HCT116 (cell line): ENCODE data around the gene CTSZ.

ENCODE experiments used
- CTCF ChIP-seq, 3 experiments: fragments of 200-600 bp in 1 of 3; sonication (generic) in 1 of 3; IDR thresholded peaks in 2 of 3; conservative IDR thresholded peaks in 1 of 3; 2 replicates each; pipeline ENCODE4 v1.5.1; 2012 to 2017; ENCODE audit warnings: low read depth in 2 of 3, low read length in 2 of 3, antibody characterized with exemption in 1 of 3, borderline replicate concordance in 1 of 3, control low read depth in 1 of 3, mild to moderate bottlenecking in 1 of 3, mixed read lengths in 1 of 3, mixed run types in 1 of 3, moderate library complexity in 1 of 3; ENCODE audit not compliant: insufficient read depth in 1 of 3
- EZH2 ChIP-seq: fragments of 200-600 bp; sonication (generic); IDR thresholded peaks from 2 replicates; pipeline ENCODE4 v1.6.1; 2017; ENCODE audit warnings: antibody characterized with exemption, mixed run types

GRCh38 chr20:59006167-59006863 is 739 bp downstream of the CTSZ start:
- no peak for TF ChIP-seq CTCF (IDR thresholded peaks at IDR 0.05 in 2 of 3, conservative IDR thresholded peaks at IDR 0.05 in 1 of 3; ENCODE audit: borderline replicate concordance in 1 of 3, insufficient read depth in 1 of 3, low read depth in 2 of 3, low read length in 2 of 3)
- no peak for TF ChIP-seq EZH2
